M059J (cell line): Measurements from ENCODE around the gene DBF4B. TPM values are rescaled to one million over a fixed set of nuclear protein-coding genes. Genes with fewer than 3 reads are reported as not detected.
A peak's percentile ranks its signal among the peaks of the same experiment; 100 is the strongest.

Experiments used
- DNase-seq: peaks from one replicate; pipeline ENCODE4 v3.0.0-alpha.2; 2012; ENCODE audit warnings: low read depth
- total RNA-seq: library from RNA; depleted of rRNA; stranded (reverse); fragments of >200 nt; shearing (Covaris generic); gene quantifications from 2 replicates; pipeline ENCODE4 v1.2.3, GENCODE V29; 2014; rRNA removed

The DBF4B gene
- total RNA-seq, 1 experiment from 2014 or later, result 17.1 TPM

- DNase-seq, result peak; percentile 45
Measured at GRCh38 chr17:44797802-44798201, 89.3 kb downstream of the DBF4B start.

DNA sequence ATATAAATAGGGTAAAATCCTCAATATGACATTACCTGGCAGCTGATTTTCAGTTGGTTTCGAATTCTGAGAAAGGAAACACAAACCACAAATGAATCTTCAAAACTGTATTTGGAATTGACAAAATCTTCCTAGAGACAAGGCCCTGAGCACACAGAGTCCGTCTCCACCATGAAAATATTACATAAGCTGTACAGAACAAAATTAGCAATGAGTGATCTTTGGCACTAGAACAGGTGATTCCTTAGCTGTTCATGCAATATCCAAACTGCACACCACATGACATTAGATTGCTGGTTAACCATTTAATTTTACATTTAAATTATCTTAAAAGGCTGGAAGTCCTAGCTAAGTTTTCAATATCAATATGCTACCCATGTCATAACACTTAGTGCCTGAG lies 89.9 kb downstream of the DBF4B start:
- DNase-seq, result no peak

Other genes with a start within 250 kb of the DBF4B start
- 9.2 and 17.1 TPM in 2 replicates for gene GPATCH8, start 205.3 kb upstream of the DBF4B start, total RNA-seq
- gene FZD2, start 151.2 kb upstream of the DBF4B start, total RNA-seq, result 22.4 and 41.3 TPM in 2 replicates
- not detected in 2 replicates for gene MEIOC, start 52.2 kb upstream of the DBF4B start, total RNA-seq
- gene CCDC43, start 18.9 kb upstream of the DBF4B start, total RNA-seq, result 23.5 and 26.1 TPM in 2 replicates
- 0.12 TPM in 1 of 2 replicates, not detected in the other for gene ADAM11, start 50.3 kb downstream of the DBF4B start, total RNA-seq
- 7.6 and 19.5 TPM in 2 replicates for gene GJC1, start 121.6 kb downstream of the DBF4B start, total RNA-seq
- not detected in 2 replicates for gene HIGD1B, start 139.2 kb downstream of the DBF4B start, total RNA-seq
- 131 and 157 TPM in 2 replicates for gene EFTUD2, start 190.8 kb downstream of the DBF4B start, total RNA-seq
- not detected in 2 replicates for gene GFAP, start 206.8 kb downstream of the DBF4B start, total RNA-seq
- 4.9 and 10.6 TPM in 2 replicates for gene KIF18B, start 239.1 kb downstream of the DBF4B start, total RNA-seq